ENCODE measurements around the gene TMEM151B. TPM values are rescaled to one million over a fixed set of nuclear protein-coding genes. Genes with fewer than 3 reads are reported as not detected.
A peak's percentile ranks its signal among the peaks of the same experiment; 100 is the strongest.

TMEM151B gene
- total and polyA plus RNA-seq, 9 of the 15 experiments (the other 6 are each of a cell fraction or from before 2014, with no cell fraction given): not detected

DNA sequence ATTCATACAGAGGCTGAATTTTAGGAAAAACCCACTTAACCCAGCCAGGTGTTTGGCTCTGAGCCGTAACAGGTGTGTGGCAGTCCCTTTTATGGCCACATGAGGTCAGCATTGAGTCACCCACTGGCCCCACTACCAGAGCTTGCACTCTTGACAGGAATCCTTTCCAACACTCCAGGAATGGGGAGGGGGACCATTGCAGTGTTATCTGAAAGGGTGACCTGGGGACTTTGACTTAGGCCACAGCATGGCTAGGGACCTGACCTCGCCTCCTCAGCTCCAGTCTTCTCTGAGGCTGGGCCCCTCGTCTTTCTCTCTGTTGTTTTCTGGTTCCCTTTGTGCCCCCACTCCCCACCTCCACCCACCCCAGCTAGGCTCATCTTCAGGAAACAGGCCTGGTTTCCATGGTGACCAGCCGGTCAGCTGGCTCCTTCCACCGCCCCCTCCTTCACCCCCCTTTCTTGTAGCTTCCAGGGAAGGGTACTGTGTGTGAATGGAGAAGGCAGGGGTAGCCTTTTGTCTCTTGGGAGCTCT lies 2.1 kb upstream of the TMEM151B start (continued):
- peak; percentile 65; the same call in 1 of the 2 replicates for TF ChIP-seq ARID2 (IDR thresholded peaks at IDR 0.05)
- no peak for TF ChIP-seq NFE2L1 (tag; IDR thresholded peaks at IDR 0.05; ENCODE audit: borderline replicate concordance, low read depth)
- no peak for TF ChIP-seq RHOXF2B (CRISPR knock-in tag; conservative IDR thresholded peaks at IDR 0.05)
- TF ChIP-seq RB1 (IDR thresholded peaks at IDR 0.05; ENCODE audit: low read depth): peak; percentile 48
- TF ChIP-seq MCM2 (IDR thresholded peaks at IDR 0.05; ENCODE audit: low read depth): no peak
- no peak for TF ChIP-seq SMAD2 (IDR thresholded peaks at IDR 0.05; ENCODE audit: low read depth, low read length)
- TF ChIP-seq, protein P1, sequence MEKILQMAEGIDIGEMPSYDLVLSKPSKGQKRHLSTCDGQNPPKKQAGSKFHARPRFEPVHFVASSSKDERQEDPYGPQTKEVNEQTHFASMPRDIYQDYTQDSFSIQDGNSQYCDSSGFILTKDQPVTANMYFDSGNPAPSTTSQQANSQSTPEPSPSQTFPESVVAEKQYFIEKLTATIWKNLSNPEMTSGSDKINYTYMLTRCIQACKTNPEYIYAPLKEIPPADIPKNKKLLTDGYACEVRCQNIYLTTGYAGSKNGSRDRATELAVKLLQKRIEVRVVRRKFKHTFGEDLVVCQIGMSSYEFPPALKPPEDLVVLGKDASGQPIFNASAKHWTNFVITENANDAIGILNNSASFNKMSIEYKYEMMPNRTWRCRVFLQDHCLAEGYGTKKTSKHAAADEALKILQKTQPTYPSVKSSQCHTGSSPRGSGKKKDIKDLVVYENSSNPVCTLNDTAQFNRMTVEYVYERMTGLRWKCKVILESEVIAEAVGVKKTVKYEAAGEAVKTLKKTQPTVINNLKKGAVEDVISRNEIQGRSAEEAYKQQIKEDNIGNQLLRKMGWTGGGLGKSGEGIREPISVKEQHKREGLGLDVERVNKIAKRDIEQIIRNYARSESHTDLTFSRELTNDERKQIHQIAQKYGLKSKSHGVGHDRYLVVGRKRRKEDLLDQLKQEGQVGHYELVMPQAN (IDR thresholded peaks at IDR 0.05; ENCODE audit: borderline replicate concordance): no peak
- TF ChIP-seq ZNF197 (CRISPR knock-in tag; IDR thresholded peaks at IDR 0.05; ENCODE audit: low read depth): no peak
- TF ChIP-seq RBM15 (IDR thresholded peaks at IDR 0.05; ENCODE audit: insufficient read depth, low read length): no peak
- TF ChIP-seq, protein P2, sequence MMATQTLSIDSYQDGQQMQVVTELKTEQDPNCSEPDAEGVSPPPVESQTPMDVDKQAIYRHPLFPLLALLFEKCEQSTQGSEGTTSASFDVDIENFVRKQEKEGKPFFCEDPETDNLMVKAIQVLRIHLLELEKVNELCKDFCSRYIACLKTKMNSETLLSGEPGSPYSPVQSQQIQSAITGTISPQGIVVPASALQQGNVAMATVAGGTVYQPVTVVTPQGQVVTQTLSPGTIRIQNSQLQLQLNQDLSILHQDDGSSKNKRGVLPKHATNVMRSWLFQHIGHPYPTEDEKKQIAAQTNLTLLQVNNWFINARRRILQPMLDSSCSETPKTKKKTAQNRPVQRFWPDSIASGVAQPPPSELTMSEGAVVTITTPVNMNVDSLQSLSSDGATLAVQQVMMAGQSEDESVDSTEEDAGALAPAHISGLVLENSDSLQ (IDR thresholded peaks at IDR 0.05): no peak
- TF ChIP-seq SPI1 (IDR thresholded peaks at IDR 0.05; ENCODE audit: borderline replicate concordance, low read depth, low read length): no peak
- no peak for TF ChIP-seq NFATC3 (IDR thresholded peaks at IDR 0.05)
- TF ChIP-seq ZNF41 (CRISPR knock-in tag; conservative IDR thresholded peaks at IDR 0.05): no peak
- TF ChIP-seq, protein P3, sequence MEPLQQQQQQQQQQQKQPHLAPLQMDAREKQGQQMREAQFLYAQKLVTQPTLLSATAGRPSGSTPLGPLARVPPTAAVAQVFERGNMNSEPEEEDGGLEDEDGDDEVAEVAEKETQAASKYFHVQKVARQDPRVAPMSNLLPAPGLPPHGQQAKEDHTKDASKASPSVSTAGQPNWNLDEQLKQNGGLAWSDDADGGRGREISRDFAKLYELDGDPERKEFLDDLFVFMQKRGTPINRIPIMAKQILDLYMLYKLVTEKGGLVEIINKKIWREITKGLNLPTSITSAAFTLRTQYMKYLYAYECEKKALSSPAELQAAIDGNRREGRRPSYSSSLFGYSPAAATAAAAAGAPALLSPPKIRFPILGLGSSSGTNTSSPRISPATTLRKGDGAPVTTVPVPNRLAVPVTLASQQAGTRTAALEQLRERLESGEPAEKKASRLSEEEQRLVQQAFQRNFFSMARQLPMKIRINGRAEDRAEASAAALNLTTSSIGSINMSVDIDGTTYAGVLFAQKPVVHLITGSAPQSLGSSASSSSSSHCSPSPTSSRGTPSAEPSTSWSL (CRISPR knock-in tag; IDR thresholded peaks at IDR 0.05; ENCODE audit: borderline replicate concordance): no peak
- no peak for TF ChIP-seq ZNF696 (CRISPR knock-in tag; conservative IDR thresholded peaks at IDR 0.05)
- TF ChIP-seq NCOA1 (IDR thresholded peaks at IDR 0.05; ENCODE audit: low read depth): no peak
- TF ChIP-seq ZZZ3 (IDR thresholded peaks at IDR 0.05): no peak
- TF ChIP-seq STAT5B (CRISPR knock-in tag; IDR thresholded peaks at IDR 0.05): no peak
- no peak for TF ChIP-seq JUND (IDR thresholded peaks at IDR 0.05; ENCODE audit: borderline replicate concordance, low read depth, low read length)
- no peak for TF ChIP-seq JUND (tag; IDR thresholded peaks at IDR 0.05; ENCODE audit: borderline replicate concordance, low read depth, low read length)
- no peak for TF ChIP-seq BRF1 (IDR thresholded peaks at IDR 0.05; ENCODE audit: borderline replicate concordance, extremely low read depth, insufficient read length)
- no peak for TF ChIP-seq ZNF431 (CRISPR knock-in tag; IDR thresholded peaks at IDR 0.05)
- TF ChIP-seq, protein P4, sequence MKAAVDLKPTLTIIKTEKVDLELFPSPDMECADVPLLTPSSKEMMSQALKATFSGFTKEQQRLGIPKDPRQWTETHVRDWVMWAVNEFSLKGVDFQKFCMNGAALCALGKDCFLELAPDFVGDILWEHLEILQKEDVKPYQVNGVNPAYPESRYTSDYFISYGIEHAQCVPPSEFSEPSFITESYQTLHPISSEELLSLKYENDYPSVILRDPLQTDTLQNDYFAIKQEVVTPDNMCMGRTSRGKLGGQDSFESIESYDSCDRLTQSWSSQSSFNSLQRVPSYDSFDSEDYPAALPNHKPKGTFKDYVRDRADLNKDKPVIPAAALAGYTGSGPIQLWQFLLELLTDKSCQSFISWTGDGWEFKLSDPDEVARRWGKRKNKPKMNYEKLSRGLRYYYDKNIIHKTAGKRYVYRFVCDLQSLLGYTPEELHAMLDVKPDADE (conservative IDR thresholded peaks at IDR 0.05; ENCODE audit: control insufficient read depth, low read depth, low read length): no peak

All from K562 (cell line).